GM19025 (cell line): ENCODE measurements around the gene TEX54.

Experiments used
- ATAC-seq: cut with Tn5 transposase; IDR thresholded peaks from one replicate; pipeline ENCODE4 v1.9.1; 2021; ENCODE audit warnings: mild to moderate bottlenecking, low read depth, moderate library complexity; ENCODE audit not compliant: unreplicated experiment

TEX54 gene

DNA sequence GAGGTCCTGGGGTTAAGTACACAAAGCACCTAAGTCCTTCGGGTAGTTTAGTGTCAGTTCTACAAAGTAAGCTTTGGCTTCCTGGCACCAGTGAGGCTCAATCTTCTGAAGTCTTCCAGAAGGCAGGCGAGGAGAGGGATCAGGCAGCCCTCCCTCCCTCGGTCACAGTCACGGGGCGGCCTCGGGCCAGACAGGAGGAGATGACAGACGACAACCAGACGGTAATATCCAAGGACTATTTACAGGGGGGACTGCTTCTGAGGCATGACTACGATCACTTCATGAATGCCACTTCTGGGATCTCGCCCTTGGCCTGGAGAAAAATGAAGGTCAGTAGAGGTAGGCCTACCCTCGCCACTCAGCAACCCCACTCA, 40.5 kb downstream of the TEX54 start:
- no peak for ATAC-seq

DNA sequence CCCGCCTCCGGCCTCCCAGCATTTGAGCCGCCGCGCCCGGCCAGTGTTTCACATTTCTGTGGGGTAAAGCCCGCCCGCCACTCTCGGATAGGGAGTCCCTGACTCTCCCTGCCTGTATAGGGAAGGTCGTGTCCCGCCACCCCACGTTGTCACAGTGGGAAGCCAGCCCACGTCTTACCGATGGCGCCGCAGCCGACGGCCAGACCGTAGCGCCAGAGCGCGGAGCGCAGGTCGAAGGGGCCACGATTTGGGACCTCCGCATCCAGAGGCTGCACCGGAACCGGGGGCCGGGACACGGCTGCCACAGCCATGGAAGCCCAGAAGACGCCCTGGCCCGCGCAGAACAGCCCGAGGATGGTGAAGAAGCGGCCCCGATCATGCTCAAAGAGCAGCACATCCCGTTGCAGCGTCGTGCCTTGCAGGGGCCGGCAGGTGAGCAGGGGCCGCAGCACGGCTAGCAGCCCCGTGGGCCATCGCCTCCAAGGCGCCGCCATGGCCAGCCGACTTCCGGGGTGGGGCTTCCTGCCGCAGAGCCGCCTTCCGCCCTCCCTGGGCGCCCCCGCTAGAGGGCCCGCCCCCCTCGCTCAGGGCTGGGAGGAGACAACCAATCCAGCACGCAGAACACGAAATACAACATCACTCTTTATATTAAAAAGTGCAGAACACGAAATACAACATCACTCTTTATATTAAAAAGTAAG, 41.0 kb downstream of the TEX54 start, which contains the start of gene TMEM223:
TMEM223 (minus strand) TSS at position 506 of the 701 bp plus-strand sequence; CDS start at position 494, 12 bp downstream.
- peak; percentile 59 for ATAC-seq

DNA sequence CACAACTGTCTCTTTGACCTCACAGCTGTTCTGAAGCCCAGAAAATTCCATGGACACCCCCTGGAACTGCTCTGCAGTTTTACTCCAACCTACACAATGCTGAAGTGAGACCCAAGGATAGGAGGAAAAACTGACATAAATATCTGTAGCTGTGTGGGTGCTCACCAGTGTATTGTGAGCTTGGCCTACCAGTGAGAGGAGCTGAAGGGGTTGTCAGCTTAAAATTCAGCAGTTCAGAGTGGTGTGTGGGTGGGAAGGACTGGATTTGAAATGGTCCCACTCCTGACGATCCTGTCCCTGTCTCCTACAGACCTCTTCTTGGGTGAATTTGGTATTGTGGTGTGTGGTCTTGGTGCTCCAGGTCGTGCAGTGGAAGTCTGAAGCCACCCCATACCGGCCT, 43.1 kb downstream of the TEX54 start:
- no peak for ATAC-seq

DNA sequence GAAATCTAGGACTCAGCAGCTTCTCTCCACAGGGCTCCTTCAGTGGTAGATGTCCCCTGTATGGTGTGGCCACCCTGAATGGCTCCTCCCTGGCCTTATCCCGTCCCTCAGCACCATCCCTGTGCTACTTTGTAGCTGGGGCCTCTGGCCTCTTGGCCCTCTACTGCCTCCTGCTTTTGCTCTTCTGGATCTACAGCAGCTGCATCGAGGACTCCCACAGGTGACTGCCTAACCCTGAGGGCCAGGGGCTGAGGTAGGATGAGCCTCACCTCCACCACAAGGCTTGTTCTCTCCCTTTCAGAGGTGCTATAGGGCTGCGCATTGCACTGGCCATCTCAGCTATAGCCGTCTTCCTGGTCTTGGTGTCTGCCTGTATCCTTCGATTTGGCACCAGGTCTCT, 43.6 kb downstream of the TEX54 start:
- ATAC-seq, result no peak

DNA sequence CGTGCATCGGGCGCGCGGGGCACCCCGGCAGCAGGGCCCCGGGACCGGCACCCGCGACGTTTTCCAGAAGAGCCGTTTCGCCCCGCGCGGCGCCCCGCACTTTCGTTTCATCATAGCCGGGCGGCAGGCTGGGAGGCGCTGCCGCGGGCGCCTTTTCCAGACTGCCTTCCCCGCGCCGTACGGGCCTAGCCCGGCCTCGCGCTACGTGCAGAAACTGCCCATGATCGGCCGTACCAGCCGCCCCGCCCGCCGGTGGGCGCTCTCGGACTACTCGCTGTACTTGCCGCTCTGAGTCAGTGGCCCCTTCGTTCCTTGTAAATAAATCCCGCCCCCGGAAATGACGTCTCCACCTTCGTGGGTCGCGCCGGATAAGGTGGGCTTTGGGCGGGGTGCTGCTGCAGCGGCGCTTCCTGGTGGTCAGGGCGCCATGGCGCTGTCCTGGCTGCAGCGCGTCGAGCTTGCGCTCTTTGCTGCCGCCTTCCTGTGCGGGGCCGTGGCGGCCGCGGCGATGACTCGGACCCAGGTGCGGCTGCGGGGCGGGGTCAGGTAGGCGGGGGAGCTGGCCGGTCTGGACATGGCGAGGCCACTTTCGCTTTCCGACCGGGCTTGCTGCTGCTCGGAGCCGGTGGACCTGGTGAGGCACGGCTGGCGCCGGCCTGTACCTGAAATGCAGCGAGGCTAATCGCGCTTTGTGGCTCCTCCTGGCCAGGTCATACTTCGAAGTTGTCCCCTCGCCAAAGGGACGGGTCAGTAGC, 45.5 kb downstream of the TEX54 start, which contains the start of gene TMEM179B:
TMEM179B (plus strand) TSS at position 398 of the 755 bp plus-strand sequence; CDS start at position 428, 30 bp downstream.
- peak; percentile 61 for ATAC-seq

DNA sequence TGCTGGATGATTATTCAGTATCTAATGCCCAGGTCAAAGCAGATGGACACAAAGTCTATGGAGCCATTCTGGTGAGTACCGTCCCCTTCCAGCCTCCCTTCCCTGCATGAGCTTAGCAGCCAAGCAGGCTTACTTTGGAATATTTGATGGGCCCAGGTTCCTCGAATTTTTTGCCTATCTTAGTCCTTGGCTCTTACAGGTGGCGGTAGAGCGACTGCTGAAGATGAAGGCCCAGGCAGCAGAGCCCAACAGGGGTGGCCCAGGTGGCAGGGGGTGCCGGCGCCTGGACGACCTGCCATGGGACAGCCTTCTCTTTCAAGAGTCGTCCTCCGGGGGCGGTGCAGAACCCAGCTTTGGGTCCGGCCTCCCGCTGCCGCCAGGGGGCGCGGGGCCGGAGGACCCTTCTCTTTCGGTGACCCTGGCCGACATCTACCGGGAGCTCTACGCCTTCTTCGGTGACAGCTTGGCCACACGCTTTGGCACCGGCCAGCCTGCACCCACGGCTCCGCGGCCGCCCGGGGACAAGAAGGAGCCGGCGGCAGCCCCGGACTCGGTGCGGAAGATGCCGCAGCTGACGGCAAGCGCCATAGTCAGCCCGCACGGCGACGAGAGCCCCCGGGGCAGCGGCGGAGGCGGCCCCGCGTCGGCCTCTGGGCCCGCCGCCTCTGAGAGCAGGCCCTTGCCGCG, 46.2 kb downstream of the TEX54 start:
- peak; percentile 57 for ATAC-seq

DNA sequence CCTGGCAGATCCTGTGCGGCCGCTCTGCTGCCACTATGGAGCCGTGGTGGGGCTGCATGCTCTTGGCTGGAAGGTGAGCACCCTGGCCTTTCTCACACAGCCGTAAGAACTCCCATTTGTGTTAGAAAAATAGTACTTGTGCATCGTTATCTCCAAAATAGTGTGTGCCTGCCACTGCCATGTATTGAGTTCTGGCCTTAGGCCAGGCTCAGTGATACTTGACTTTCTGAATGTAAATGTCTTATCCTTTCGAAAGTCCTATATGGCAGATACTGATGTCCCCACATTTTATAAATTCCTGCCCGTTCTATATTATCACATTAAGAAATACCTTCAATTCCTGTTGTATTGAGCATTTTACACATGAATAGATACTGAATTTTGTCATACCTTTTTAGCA, 49.9 kb downstream of the TEX54 start:
- no peak for ATAC-seq
